IMR-90 (cell line): ENCODE measurements around the gene R3HDML. TPM values are rescaled to one million over a fixed set of nuclear protein-coding genes. Genes with fewer than 3 reads are reported as not detected.
A peak's percentile ranks its signal among the peaks of the same experiment; 100 is the strongest.

Experiments
- ATAC-seq: fragments of 200-7000 bp; cut with Tn5 transposase; 2 replicates; pipeline ENCODE4 v1.9.1; 2020; ENCODE audit warnings: low read depth, mild to moderate bottlenecking, moderate library complexity
- BruUV-seq: library from RNA; stranded (reverse); fragments of 400-500 nt; replicated peaks from 2 replicates; lab custom pipeline; 2021; lab: Mats Ljungman, UMichigan
- CTCF ChIA-PET: fragments of 300-600 bp; formaldehyde crosslinking; extraction: SDS; loops from one replicate; lab custom pipeline; 2021; ENCODE audit warnings: antibody characterized with exemption; lab: Yijun Ruan, JAX
- POLR2A ChIA-PET: fragments of 300-600 bp; sonication (Branson Sonifier 250); formaldehyde crosslinking; loops from one replicate; lab custom pipeline; 2022; ENCODE audit warnings: antibody characterized with exemption; ENCODE audit not compliant: unreplicated experiment; lab: Charles Lee
- DNase-seq: peaks from one replicate; pipeline ENCODE4 v3.0.0; 2013
- H2AFZ ChIP-seq: replicated peaks from 2 replicates; pipeline ENCODE3; 2013; ENCODE audit warnings: low read length, mild to moderate bottlenecking; ENCODE audit not compliant: poor library complexity
- H2AK5ac ChIP-seq: 2 replicates; pipeline ENCODE4 v1.6.1; 2013; ENCODE audit warnings: low read depth, low read length, inconsistent platforms
- H2AK9ac ChIP-seq: replicated peaks from 2 replicates; pipeline ENCODE3; 2013; ENCODE audit warnings: mild to moderate bottlenecking, low read depth, low read length, moderate library complexity; ENCODE audit not compliant: poor library complexity
- H2BK120ac ChIP-seq: 2 replicates; pipeline ENCODE4 v1.6.1; 2013; ENCODE audit warnings: low read depth, low read length, inconsistent platforms
- H2BK15ac ChIP-seq: 3 replicates; pipeline ENCODE4 v1.6.1; 2013; ENCODE audit warnings: low read depth, low read length, inconsistent platforms
- H2BK20ac ChIP-seq: 2 replicates; pipeline ENCODE4 v1.6.1; 2013; ENCODE audit warnings: low read depth, mild to moderate bottlenecking, inconsistent platforms, low read length, moderate library complexity
- H2BK5ac ChIP-seq: 2 replicates; pipeline ENCODE4 v1.6.1; 2013; ENCODE audit warnings: mild to moderate bottlenecking, low read depth, low read length, inconsistent platforms; ENCODE audit not compliant: poor library complexity, severe bottlenecking
- H3K14ac ChIP-seq: replicated peaks from 2 replicates; pipeline ENCODE4 v1.6.1; 2013; ENCODE audit warnings: low read depth, low read length, inconsistent platforms
- H3K18ac ChIP-seq: 2 replicates; pipeline ENCODE4 v1.6.1; 2013; ENCODE audit warnings: low read depth, low read length, control low read depth
- H3K23ac ChIP-seq: 2 replicates; pipeline ENCODE4 v1.6.1; 2013; ENCODE audit warnings: low read depth, low read length, inconsistent platforms
- H3K27ac ChIP-seq: 2 replicates; pipeline ENCODE4 v1.5.1; 2013; ENCODE audit warnings: mild to moderate bottlenecking, control low read depth, low read length; ENCODE audit not compliant: insufficient read depth
- H3K27me3 ChIP-seq: 2 replicates; pipeline ENCODE4 v1.6.1; 2013; ENCODE audit warnings: low read length; ENCODE audit not compliant: control insufficient read depth, insufficient read depth
- H3K36me3 ChIP-seq: 2 replicates; pipeline ENCODE4 v1.6.1; 2013; ENCODE audit warnings: low read length, mixed read lengths; ENCODE audit not compliant: control insufficient read depth, insufficient read depth
- H3K4ac ChIP-seq: 2 replicates; pipeline ENCODE4 v1.6.1; 2013; ENCODE audit warnings: low read depth, low read length, inconsistent platforms
- H3K4me1 ChIP-seq: 2 replicates; pipeline ENCODE4 v1.6.1; 2013; ENCODE audit warnings: low read length, mixed read lengths; ENCODE audit not compliant: control insufficient read depth, insufficient read depth
- H3K4me2 ChIP-seq: 2 replicates; pipeline ENCODE4 v1.6.1; 2013; ENCODE audit warnings: low read depth, mild to moderate bottlenecking, control low read depth, low read length, moderate library complexity
- H3K4me3 ChIP-seq: 2 replicates; pipeline ENCODE4 v1.5.1; 2013; ENCODE audit warnings: low read depth, mild to moderate bottlenecking, control low read depth, low read length, moderate library complexity; ENCODE audit not compliant: insufficient read depth
- H3K56ac ChIP-seq: 2 replicates; pipeline ENCODE4 v1.6.1; 2013; ENCODE audit warnings: low read length, inconsistent platforms; ENCODE audit not compliant: insufficient read depth; ENCODE audit errors: extremely low read depth
- H3K79me1 ChIP-seq, 2 experiments: 2 replicates each; pipeline ENCODE4 v1.6.1; 2013; ENCODE audit warnings: low read length in 2 of 2, inconsistent platforms in 1 of 2, low read depth in 1 of 2
- H3K9ac ChIP-seq: 2 replicates; pipeline ENCODE4 v1.6.1; 2013; ENCODE audit warnings: low read depth, low read length, control low read depth
- H3K9me1 ChIP-seq: 2 replicates; pipeline ENCODE4 v1.6.1; 2013; ENCODE audit warnings: low read length, inconsistent platforms; ENCODE audit not compliant: insufficient read depth
- H3K9me3 ChIP-seq: 2 replicates; pipeline ENCODE4 v1.6.1; 2013; ENCODE audit warnings: low read length; ENCODE audit not compliant: control insufficient read depth, insufficient read depth
- H4K20me1 ChIP-seq: 2 replicates; pipeline ENCODE4 v1.6.1; 2013; ENCODE audit warnings: low read length, inconsistent platforms; ENCODE audit not compliant: insufficient read depth
- H4K5ac ChIP-seq: 2 replicates; pipeline ENCODE4 v1.6.1; 2013; ENCODE audit warnings: mild to moderate bottlenecking, low read depth, low read length, control low read depth
- H4K8ac ChIP-seq, 2 experiments: 2 replicates each; pipeline ENCODE4 v1.6.1; 2013; ENCODE audit warnings: low read depth in 2 of 2, low read length in 2 of 2, control low read depth in 1 of 2, inconsistent platforms in 1 of 2
- H4K91ac ChIP-seq: 2 replicates; pipeline ENCODE4 v1.6.1; 2013; ENCODE audit warnings: low read depth, low read length, inconsistent platforms; ENCODE audit not compliant: insufficient read depth
- CEBPB ChIP-seq: IDR thresholded peaks from 2 replicates; pipeline ENCODE4 v1.6.1; 2012; ENCODE audit warnings: low read depth, low read length, improper control_type of control experiment
- FOS ChIP-seq: fragments of 150-350 bp; IDR thresholded peaks from 2 replicates; pipeline ENCODE4 v1.6.1; 2016; ENCODE audit warnings: low read depth, low read length
- MAFK ChIP-seq: IDR thresholded peaks from 2 replicates; pipeline ENCODE4 v1.6.1; 2012; ENCODE audit warnings: low read depth, low read length, improper control_type of control experiment
- MAZ ChIP-seq: IDR thresholded peaks from 2 replicates; pipeline ENCODE4 v1.6.1; 2012; ENCODE audit warnings: low read depth, mild to moderate bottlenecking, low read length, improper control_type of control experiment, moderate library complexity, borderline replicate concordance
- MXI1 ChIP-seq: IDR thresholded peaks from 2 replicates; pipeline ENCODE4 v1.6.1; 2012; ENCODE audit warnings: low read depth, mild to moderate bottlenecking, low read length, moderate library complexity, borderline replicate concordance
- NFE2L2 ChIP-seq: fragments of 150-350 bp; IDR thresholded peaks from 2 replicates; pipeline ENCODE4 v1.6.1; 2016; ENCODE audit warnings: low read depth, mild to moderate bottlenecking, low read length
- POLR2A ChIP-seq: IDR thresholded peaks from 2 replicates; pipeline ENCODE4 v1.6.1; 2012; ENCODE audit warnings: mild to moderate bottlenecking, low read depth, low read length
- RAD21 ChIP-seq: IDR thresholded peaks from 2 replicates; pipeline ENCODE4 v1.6.1; 2012; ENCODE audit warnings: low read length, improper control_type of control experiment
- RCOR1 ChIP-seq: IDR thresholded peaks from 2 replicates; pipeline ENCODE4 v1.6.1; 2012; ENCODE audit warnings: mild to moderate bottlenecking, low read length, improper control_type of control experiment; ENCODE audit not compliant: insufficient replicate concordance
- RFX5 ChIP-seq: IDR thresholded peaks from 2 replicates; pipeline ENCODE4 v1.8.0; 2012; ENCODE audit warnings: low read depth, mild to moderate bottlenecking, low read length, moderate library complexity
- WGBS, 2 experiments: methylation state at CpG; one replicate each; pipeline versions ENCODE4 v1.1.5 to v1.1.7; 2013; ENCODE audit warnings: missing lambda C conversion rate in 2 of 2; ENCODE audit not compliant: insufficient read length in 1 of 2; ENCODE audit errors: extremely low coverage in 2 of 2; 5-methylcytosine and 5-hydroxymethylcytosine counted together
- dilution Hi-C: fragments of 300-500 bp; cut with HindIII; formaldehyde crosslinking; loops from one replicate; pipeline ENCODE4 v1.14.3; 2018; ENCODE audit warnings: low sequenced_read_pairs; ENCODE audit not compliant: unreplicated experiment
- in situ Hi-C: fragments of 300-500 bp; cut with MboI; formaldehyde crosslinking; loops from 3 replicates; pipeline ENCODE4 v1.14.3; 2019; ENCODE audit warnings: low sequenced_read_pairs, inconsistent platforms, mixed read lengths
- intact Hi-C: fragments of 100-400 bp; cut with micrococcal nuclease; formaldehyde crosslinking; loops from 2 replicates; pipeline ENCODE4 v1.10.0; 2022
- polyA plus RNA-seq, 3 experiments: library from polyadenylated mRNA; depleted of rRNA; stranded (reverse); fragments of >200 nt; gene quantifications; 2 replicates each; pipeline ENCODE4 v1.2.3, GENCODE V29; 2012; ENCODE audit warnings: low replicate concordance in 1 of 3
- total RNA-seq: library from RNA; depleted of rRNA; stranded (reverse); fragments of >200 nt; gene quantifications from 2 replicates; pipeline ENCODE4 v1.2.3, GENCODE V29; 2012
- TF ChIP-seq, protein P1 (sequence below): fragments of 150-350 bp; IDR thresholded peaks from 2 replicates; pipeline ENCODE4 v1.6.1; 2016; ENCODE audit warnings: low read depth, mild to moderate bottlenecking, low read length, moderate library complexity, borderline replicate concordance
- TF ChIP-seq, protein P2 (sequence below): fragments of 150-350 bp; IDR thresholded peaks from 2 replicates; pipeline ENCODE4 v1.6.1; 2017; ENCODE audit warnings: mild to moderate bottlenecking, antibody characterized with exemption, low read length, low read depth

Gene R3HDML
- total and polyA plus RNA-seq, 2 of the 4 experiments (the other 2 are of a cell fraction): not detected

DNA sequence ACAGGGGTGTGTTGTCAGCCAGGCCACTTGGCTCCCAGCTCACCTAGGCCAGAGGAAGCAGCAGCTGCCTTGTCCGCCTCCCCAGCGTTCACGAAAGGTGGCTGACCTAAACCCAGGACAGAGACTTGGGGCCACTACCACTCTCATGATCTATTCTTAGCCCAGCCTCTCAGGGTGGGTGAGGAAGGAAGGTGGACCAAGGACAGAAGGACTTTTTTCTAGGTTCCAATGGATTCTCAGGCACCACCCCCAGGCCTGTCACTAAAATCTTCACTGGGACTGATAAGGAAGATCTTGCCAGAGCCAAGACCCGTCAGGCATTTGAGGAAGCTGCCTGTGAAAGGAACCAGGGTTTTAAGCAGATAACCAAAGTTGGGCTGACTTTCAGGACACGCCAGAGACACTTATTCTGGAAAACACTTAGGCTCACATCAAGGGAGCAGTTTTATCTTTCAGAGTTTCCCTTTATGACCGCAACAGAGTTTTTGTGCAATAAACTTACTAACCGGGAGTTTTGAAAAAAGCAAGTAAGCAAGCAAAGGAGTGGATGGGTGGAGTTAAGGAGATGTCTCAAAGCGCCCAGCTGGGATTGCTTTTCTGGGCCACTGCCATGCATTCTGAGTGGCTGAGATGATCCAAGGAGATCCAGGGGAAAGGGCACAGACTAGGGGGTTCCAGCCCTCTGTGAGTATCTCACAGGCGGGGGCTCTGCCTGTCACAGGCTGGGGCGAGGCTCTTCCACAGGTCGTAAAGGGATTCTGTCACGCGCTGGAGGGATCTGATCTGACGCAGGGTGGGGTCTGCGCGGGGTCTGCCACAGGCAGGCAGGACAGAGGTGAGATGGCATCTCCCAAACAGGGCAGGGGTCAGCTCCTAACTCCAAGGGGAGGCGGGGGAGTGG, 26.8 kb upstream of the R3HDML start:
- peaks cover 9 to 24% of the 10 kb centered on the region in 2 experiments; a peak in 2 of 4 replicates for H3K79me1 ChIP-seq
- no peak overlapping the region; the same call in 1 of the 2 replicates for H4K5ac ChIP-seq
- H3K4me2 ChIP-seq: peak overlapping the region; percentile 86
- ChIA-PET POLR2A (interaction anchor here (1.6 kb wide), 1 partner anchor 10 kb away, joined by 4 read pairs; no protein-coding TSS in a partner anchor), CTCF (interaction anchor here (0.5 to 6.4 kb wide), 8 partner anchors 23 to 395 kb away, joined by 3 to 52 read pairs (median 3); no protein-coding TSS in a partner anchor)
- H3K4me1 ChIP-seq: peaks cover 4% of the 10 kb centered on the region
- no peak overlapping the region for H3K14ac ChIP-seq
- peak overlapping the region; percentile 64; the same call in 1 of the 2 replicates for H3K27ac ChIP-seq
- in situ Hi-C loops: loop anchor here (5.0 kb wide), 2 partner anchors 93 to 193 kb away; no protein-coding TSS in a partner anchor
- peak overlapping the region; percentile 99 for H2AFZ ChIP-seq
- peak overlapping the region; percentile 56 to 85; a peak in 3 of 4 replicates for H4K8ac ChIP-seq
- H3K4me3 ChIP-seq: peak overlapping the region; percentile 79
- H3K18ac ChIP-seq: no peak overlapping the region
- H2AK5ac ChIP-seq: no peak overlapping the region
- WGBS, 2 experiments: 0% methylated on average over 3 of the region's 17 CpGs; no CpG with 5 or more reads in 1 of the 2 experiments
- H2AK9ac ChIP-seq: peak overlapping the region; percentile 68
- H3K4ac ChIP-seq: peak overlapping the region; percentile 55; the same call in 1 of the 2 replicates
- peak; percentile 58 for DNase-seq
- no peak overlapping the region for H2BK120ac ChIP-seq
- H3K9ac ChIP-seq: peak overlapping the region; percentile 56
- 0 out of 2 replicates have a peak, but pooled peaks cover 1% of the 10 kb centered on the region for H3K36me3 ChIP-seq
- 0 out of 2 replicates have a peak overlapping the region, but pooled peaks have one; percentile 36 for H3K23ac ChIP-seq
- H4K91ac ChIP-seq: no peak overlapping the region
- H3K9me3 ChIP-seq: no peaks in the 10 kb centered on the region
- H3K9me1 ChIP-seq: no peaks in the 10 kb centered on the region
- BruUV-seq: no TSS peak
- H3K27me3 ChIP-seq: peaks cover 2% of the 10 kb centered on the region; the same call in 1 of the 2 replicates
- dilution Hi-C loops: no loop called here
- H2BK15ac ChIP-seq: no peak overlapping the region; the same call in 2 of the 3 replicates
- H2BK20ac ChIP-seq: no peak overlapping the region
- TF ChIP-seq MXI1: peak; percentile 78
- TF ChIP-seq CEBPB: peak; percentile 42; the same call in 1 of the 2 replicates
- TF ChIP-seq MAFK: no peak
- TF ChIP-seq RFX5: no peak
- no peak for TF ChIP-seq FOS
- TF ChIP-seq, protein P1, sequence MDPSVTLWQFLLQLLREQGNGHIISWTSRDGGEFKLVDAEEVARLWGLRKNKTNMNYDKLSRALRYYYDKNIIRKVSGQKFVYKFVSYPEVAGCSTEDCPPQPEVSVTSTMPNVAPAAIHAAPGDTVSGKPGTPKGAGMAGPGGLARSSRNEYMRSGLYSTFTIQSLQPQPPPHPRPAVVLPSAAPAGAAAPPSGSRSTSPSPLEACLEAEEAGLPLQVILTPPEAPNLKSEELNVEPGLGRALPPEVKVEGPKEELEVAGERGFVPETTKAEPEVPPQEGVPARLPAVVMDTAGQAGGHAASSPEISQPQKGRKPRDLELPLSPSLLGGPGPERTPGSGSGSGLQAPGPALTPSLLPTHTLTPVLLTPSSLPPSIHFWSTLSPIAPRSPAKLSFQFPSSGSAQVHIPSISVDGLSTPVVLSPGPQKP: no peak
- no peak for TF ChIP-seq POLR2A
- TF ChIP-seq RCOR1: no peak
- no peak for TF ChIP-seq MAZ
- no peak for TF ChIP-seq NFE2L2
- TF ChIP-seq RAD21: no peak
- TF ChIP-seq, protein P2, sequence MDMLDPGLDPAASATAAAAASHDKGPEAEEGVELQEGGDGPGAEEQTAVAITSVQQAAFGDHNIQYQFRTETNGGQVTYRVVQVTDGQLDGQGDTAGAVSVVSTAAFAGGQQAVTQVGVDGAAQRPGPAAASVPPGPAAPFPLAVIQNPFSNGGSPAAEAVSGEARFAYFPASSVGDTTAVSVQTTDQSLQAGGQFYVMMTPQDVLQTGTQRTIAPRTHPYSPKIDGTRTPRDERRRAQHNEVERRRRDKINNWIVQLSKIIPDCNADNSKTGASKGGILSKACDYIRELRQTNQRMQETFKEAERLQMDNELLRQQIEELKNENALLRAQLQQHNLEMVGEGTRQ: no peak
- intact Hi-C loops: loop anchor here (10.0 kb wide), 1 partner anchor 145 kb away; no protein-coding TSS in a partner anchor
- no peak overlapping the region; the same call in 1 of the 2 replicates for H3K56ac ChIP-seq
- H4K20me1 ChIP-seq: no peaks in the 10 kb centered on the region
- ATAC-seq: peak; percentile 46
- no peak overlapping the region for H2BK5ac ChIP-seq
